ENCODE results near the gene MRPS18C.

The MRPS18C gene

GRCh38 chr4:83455281-83456183 lies at the start of gene MRPS18C, which contains the start of gene HELQ:
MRPS18C (plus strand) TSS chr4:83456058; CDS start chr4:83456078, 20 bp downstream.
HELQ (minus strand) TSS chr4:83455823; CDS start chr4:83455693, 130 bp downstream.
- H3K4me1 ChIP-seq (ENCODE audit: insufficient read depth, low read length): 0 out of 2 replicates have a peak, but pooled peaks cover 2% of the 10 kb centered on the region
- H3K9me3 ChIP-seq (ENCODE audit: insufficient read depth, low read depth, low read length): no peaks in the 10 kb centered on the region
- H3K36me3 ChIP-seq (ENCODE audit: insufficient read depth, low read depth, low read length): peaks cover 49% of the 10 kb centered on the region
- H3K9ac ChIP-seq (ENCODE audit: low read depth, low read length): peak within 1 kb of the TSS; percentile 95
- H3K27me3 ChIP-seq (ENCODE audit: insufficient read depth, low read length): no peaks in the 10 kb centered on the region
- H3K27ac ChIP-seq (ENCODE audit: low read length): peak within 1 kb of the TSS; percentile 81
- peak within 1 kb of the TSS; percentile 95 for H3K4me3 ChIP-seq (ENCODE audit: low read length)

- no peaks in the 10 kb centered on the region for H3K36me3 ChIP-seq (ENCODE audit: insufficient read depth, low read depth, low read length)
- no peaks in the 10 kb centered on the region for H3K27me3 ChIP-seq (ENCODE audit: insufficient read depth, low read length)
- no peak overlapping the region for H3K9ac ChIP-seq (ENCODE audit: low read depth, low read length)
- H3K27ac ChIP-seq (ENCODE audit: low read length): no peak overlapping the region
- H3K9me3 ChIP-seq (ENCODE audit: insufficient read depth, low read depth, low read length): no peaks in the 10 kb centered on the region
- H3K4me3 ChIP-seq (ENCODE audit: low read length): no peak overlapping the region
- H3K4me1 ChIP-seq (ENCODE audit: insufficient read depth, low read length): no peaks in the 10 kb centered on the region
Measured at GRCh38 chr4:83408908-83409307, 47.0 kb upstream of the MRPS18C start.

- Histone ChIP-seq H3K4me1 (ENCODE audit: insufficient read depth, low read length) (no peaks in the 10 kb centered on the region), H3K36me3 (ENCODE audit: insufficient read depth, low read depth, low read length) (0 out of 2 replicates have a peak, but pooled peaks cover 14% of the 10 kb centered on the region), H3K27ac (ENCODE audit: low read length) (no peak overlapping the region), H3K9ac (ENCODE audit: low read depth, low read length) (no peak overlapping the region), H3K27me3 (ENCODE audit: insufficient read depth, low read length) (no peaks in the 10 kb centered on the region), H3K4me3 (ENCODE audit: low read length) (no peak overlapping the region), H3K9me3 (ENCODE audit: insufficient read depth, low read depth, low read length) (no peaks in the 10 kb centered on the region)
Measured at GRCh38 chr4:83413676-83414075, 42.2 kb upstream of the MRPS18C start.

- H3K27ac ChIP-seq (ENCODE audit: low read length): no peak overlapping the region
- H3K9ac ChIP-seq (ENCODE audit: low read depth, low read length): no peak overlapping the region
- H3K4me1 ChIP-seq (ENCODE audit: insufficient read depth, low read length): no peaks in the 10 kb centered on the region
- H3K4me3 ChIP-seq (ENCODE audit: low read length): no peak overlapping the region
- H3K36me3 ChIP-seq (ENCODE audit: insufficient read depth, low read depth, low read length): peaks cover 19% of the 10 kb centered on the region; the same call in 1 of the 2 replicates
- no peaks in the 10 kb centered on the region for H3K9me3 ChIP-seq (ENCODE audit: insufficient read depth, low read depth, low read length)
- no peaks in the 10 kb centered on the region for H3K27me3 ChIP-seq (ENCODE audit: insufficient read depth, low read length)
Measured at GRCh38 chr4:83417566-83417965, 38.3 kb upstream of the MRPS18C start.

GRCh38 chr4:83418211-83418610 lies 37.6 kb upstream of the MRPS18C start:
- Histone ChIP-seq H3K36me3 (ENCODE audit: insufficient read depth, low read depth, low read length) (peaks cover 19% of the 10 kb centered on the region; the same call in 1 of the 2 replicates), H3K4me1 (ENCODE audit: insufficient read depth, low read length) (no peaks in the 10 kb centered on the region)

GRCh38 chr4:83431200-83431599 lies 24.7 kb upstream of the MRPS18C start:
- H3K4me3 ChIP-seq (ENCODE audit: low read length): no peak overlapping the region
- H3K9me3 ChIP-seq (ENCODE audit: insufficient read depth, low read depth, low read length): no peaks in the 10 kb centered on the region
- no peaks in the 10 kb centered on the region for H3K4me1 ChIP-seq (ENCODE audit: insufficient read depth, low read length)
- no peak overlapping the region for H3K9ac ChIP-seq (ENCODE audit: low read depth, low read length)
- H3K27me3 ChIP-seq (ENCODE audit: insufficient read depth, low read length): no peaks in the 10 kb centered on the region
- H3K36me3 ChIP-seq (ENCODE audit: insufficient read depth, low read depth, low read length): no peaks in the 10 kb centered on the region
- H3K27ac ChIP-seq (ENCODE audit: low read length): no peak overlapping the region

More at GRCh38 chr4:83418211-83418610, 37.6 kb upstream of the MRPS18C start:
- H3K4me3 ChIP-seq (ENCODE audit: low read length): no peak overlapping the region
- H3K27me3 ChIP-seq (ENCODE audit: insufficient read depth, low read length): no peaks in the 10 kb centered on the region
- H3K9me3 ChIP-seq (ENCODE audit: insufficient read depth, low read depth, low read length): no peaks in the 10 kb centered on the region
- H3K27ac ChIP-seq (ENCODE audit: low read length): no peak overlapping the region
- no peak overlapping the region for H3K9ac ChIP-seq (ENCODE audit: low read depth, low read length)

- no peaks in the 10 kb centered on the region for H3K4me1 ChIP-seq (ENCODE audit: insufficient read depth, low read length)
- H3K36me3 ChIP-seq (ENCODE audit: insufficient read depth, low read depth, low read length): peaks cover 6% of the 10 kb centered on the region
Measured at GRCh38 chr4:83436680-83437079, 19.2 kb upstream of the MRPS18C start.

GRCh38 chr4:83438719-83439118 lies 17.1 kb upstream of the MRPS18C start:
- Histone ChIP-seq H3K4me1 (ENCODE audit: insufficient read depth, low read length) (no peaks in the 10 kb centered on the region), H3K36me3 (ENCODE audit: insufficient read depth, low read depth, low read length) (peaks cover 6% of the 10 kb centered on the region), H3K4me3 (ENCODE audit: low read length) (no peak overlapping the region)

More at GRCh38 chr4:83436680-83437079, 19.2 kb upstream of the MRPS18C start:
- Histone ChIP-seq H3K27me3 (ENCODE audit: insufficient read depth, low read length) (no peaks in the 10 kb centered on the region), H3K4me3 (ENCODE audit: low read length) (no peak overlapping the region), H3K9ac (ENCODE audit: low read depth, low read length) (no peak overlapping the region), H3K27ac (ENCODE audit: low read length) (no peak overlapping the region), H3K9me3 (ENCODE audit: insufficient read depth, low read depth, low read length) (no peaks in the 10 kb centered on the region)

GRCh38 chr4:83440148-83440814 lies 15.6 kb upstream of the MRPS18C start:
- H3K36me3 ChIP-seq (ENCODE audit: insufficient read depth, low read depth, low read length): peaks cover 6% of the 10 kb centered on the region

More at GRCh38 chr4:83438719-83439118, 17.1 kb upstream of the MRPS18C start:
- H3K9me3 ChIP-seq (ENCODE audit: insufficient read depth, low read depth, low read length): no peaks in the 10 kb centered on the region
- H3K9ac ChIP-seq (ENCODE audit: low read depth, low read length): no peak overlapping the region
- H3K27ac ChIP-seq (ENCODE audit: low read length): no peak overlapping the region
- H3K27me3 ChIP-seq (ENCODE audit: insufficient read depth, low read length): no peaks in the 10 kb centered on the region

GRCh38 chr4:83440899-83441298 lies 15.0 kb upstream of the MRPS18C start:
- peaks cover 6% of the 10 kb centered on the region for H3K36me3 ChIP-seq (ENCODE audit: insufficient read depth, low read depth, low read length)
- no peaks in the 10 kb centered on the region for H3K9me3 ChIP-seq (ENCODE audit: insufficient read depth, low read depth, low read length)
- H3K27me3 ChIP-seq (ENCODE audit: insufficient read depth, low read length): no peaks in the 10 kb centered on the region
- no peaks in the 10 kb centered on the region for H3K4me1 ChIP-seq (ENCODE audit: insufficient read depth, low read length)
- no peak overlapping the region for H3K27ac ChIP-seq (ENCODE audit: low read length)
- no peak overlapping the region for H3K4me3 ChIP-seq (ENCODE audit: low read length)
- H3K9ac ChIP-seq (ENCODE audit: low read depth, low read length): no peak overlapping the region

More at GRCh38 chr4:83440148-83440814, 15.6 kb upstream of the MRPS18C start:
- H3K4me3 ChIP-seq (ENCODE audit: low read length): no peak overlapping the region
- H3K9me3 ChIP-seq (ENCODE audit: insufficient read depth, low read depth, low read length): no peaks in the 10 kb centered on the region
- no peaks in the 10 kb centered on the region for H3K4me1 ChIP-seq (ENCODE audit: insufficient read depth, low read length)
- no peaks in the 10 kb centered on the region for H3K27me3 ChIP-seq (ENCODE audit: insufficient read depth, low read length)
- H3K9ac ChIP-seq (ENCODE audit: low read depth, low read length): no peak overlapping the region
- no peak overlapping the region for H3K27ac ChIP-seq (ENCODE audit: low read length)

GRCh38 chr4:83449009-83449408 lies 6.8 kb upstream of the MRPS18C start:
- H3K27me3 ChIP-seq (ENCODE audit: insufficient read depth, low read length): no peaks in the 10 kb centered on the region
- H3K4me3 ChIP-seq (ENCODE audit: low read length): no peak overlapping the region
- H3K9ac ChIP-seq (ENCODE audit: low read depth, low read length): no peak overlapping the region; the same call in 1 of the 2 replicates
- no peaks in the 10 kb centered on the region for H3K9me3 ChIP-seq (ENCODE audit: insufficient read depth, low read depth, low read length)
- no peaks in the 10 kb centered on the region for H3K4me1 ChIP-seq (ENCODE audit: insufficient read depth, low read length)
- H3K27ac ChIP-seq (ENCODE audit: low read length): no peak overlapping the region
- peaks cover 19% of the 10 kb centered on the region for H3K36me3 ChIP-seq (ENCODE audit: insufficient read depth, low read depth, low read length)
